ENCODE data around the gene NPHP4.

GRCh38 chr1:5949085-5949760, 43.0 kb downstream of the NPHP4 start:
- no peak for TF ChIP-seq YY1 (IDR thresholded peaks at IDR 0.05; ENCODE audit: insufficient read depth, insufficient read length)
- no peak for TF ChIP-seq ZNF274 (IDR thresholded peaks at IDR 0.05; ENCODE audit: low read depth, low read length)
